HepG2 (cell line): Measurements from ENCODE around the gene CSTB. TPM values are rescaled to one million over a fixed set of nuclear protein-coding genes. Genes with fewer than 3 reads are reported as not detected.

ENCODE experiments used
- ATAC-seq: fragments of 200-7000 bp; cut with Tn5 transposase; 3 replicates; pipeline ENCODE4 v1.9.1; 2020; ENCODE audit warnings: mild to moderate bottlenecking, moderate library complexity
- BruUV-seq: library from RNA; stranded (reverse); fragments of 400-500 nt; replicated peaks from 2 replicates; lab custom pipeline; 2021; lab: Mats Ljungman, UMichigan
- CTCF ChIA-PET: fragments of 300-600 bp; formaldehyde crosslinking; extraction: SDS; loops from one replicate; lab custom pipeline; 2021; ENCODE audit warnings: low total read pairs, inconsistent platforms, low intra/inter-chr PET ratio; lab: Yijun Ruan, JAX
- POLR2A ChIA-PET: fragments of 350-600 bp; sonication (Branson Sonifier 250); formaldehyde crosslinking; loops from one replicate; lab custom pipeline; 2020; ENCODE audit warnings: antibody characterized with exemption, inconsistent platforms; lab: Yijun Ruan, JAX
- DNase-seq: peaks from one replicate; pipeline ENCODE4 v3.0.0-alpha.2; 2015; ENCODE audit warnings: low spot score
- FAIRE-seq: peaks from 3 replicates; lab custom pipeline; 2011; peaks lifted over from hg19 to GRCh38; lab: Jason Lieb, UNC
- H2AFZ ChIP-seq: one replicate; pipeline ENCODE4 v1.6.1; 2011; ENCODE audit warnings: low read length, inconsistent platforms
- H3K27ac ChIP-seq: fragments of 300-600 bp; 3 replicates; pipeline ENCODE4 v1.8.0; 2011; ENCODE audit warnings: mixed run types, mild to moderate bottlenecking, mixed read lengths, low read length, inconsistent platforms; ENCODE audit not compliant: insufficient read depth; ENCODE audit errors: extremely low read length
- H3K27me3 ChIP-seq, 2 experiments: fragments of 200-600 bp in 1 of 2; 2 replicates in 1 of 2; 3 replicates in 1 of 2; pipeline versions ENCODE4 v1.6.0 to v1.8.0; 2011; ENCODE audit warnings: low read length in 2 of 2, mild to moderate bottlenecking in 2 of 2, moderate library complexity in 2 of 2, inconsistent platforms in 1 of 2; ENCODE audit not compliant: insufficient read depth in 2 of 2, control insufficient read depth in 1 of 2
- H3K36me3 ChIP-seq, 2 experiments: fragments of 200-600 bp in 1 of 2; replicated peaks in 1 of 2; 2 replicates in 1 of 2; 3 replicates in 1 of 2; pipeline versions ENCODE4 v1.5.1 to v1.8.0; 2011; ENCODE audit warnings: low read length in 2 of 2, inconsistent platforms in 1 of 2; ENCODE audit not compliant: insufficient read depth in 2 of 2, control insufficient read depth in 1 of 2
- H3K4me1 ChIP-seq: 2 replicates; pipeline ENCODE4 v1.5.1; 2012; ENCODE audit warnings: low read length, inconsistent platforms; ENCODE audit not compliant: insufficient read depth
- H3K4me2 ChIP-seq: 2 replicates; pipeline ENCODE4 v1.6.0; 2011; ENCODE audit warnings: low read depth, low read length, inconsistent platforms
- H3K4me3 ChIP-seq, 3 experiments: fragments of 200-600 bp in 1 of 3; sonication (generic), shearing (Covaris generic) in 1 of 3; replicated peaks in 1 of 3; 2 replicates each; pipeline ENCODE4 v1.5.1; 2011 to 2016; ENCODE audit warnings: low read length in 3 of 3, inconsistent platforms in 2 of 3, low read depth in 2 of 3, mild to moderate bottlenecking in 2 of 3, control low read depth in 1 of 3, mixed read lengths in 1 of 3; ENCODE audit not compliant: insufficient read depth in 1 of 3
- H3K79me2 ChIP-seq: one replicate; pipeline ENCODE4 v1.6.1; 2011; ENCODE audit warnings: low read length, inconsistent platforms; ENCODE audit not compliant: insufficient read depth
- H3K9ac ChIP-seq: 2 replicates; pipeline ENCODE4 v1.6.0; 2011; ENCODE audit warnings: mild to moderate bottlenecking, low read depth, low read length, inconsistent platforms; ENCODE audit not compliant: insufficient read depth
- H3K9me3 ChIP-seq: 2 replicates; pipeline ENCODE4 v1.5.1; 2012; ENCODE audit warnings: mild to moderate bottlenecking, low read length
- H4K20me1 ChIP-seq: 2 replicates; pipeline ENCODE4 v1.6.0; 2011; ENCODE audit warnings: inconsistent platforms, mild to moderate bottlenecking, low read length, moderate library complexity; ENCODE audit not compliant: insufficient read depth
- HMGXB4 ChIP-seq, 2 experiments: sonication (generic) in 1 of 2; formaldehyde crosslinking in 1 of 2; IDR thresholded peaks; 2 replicates each; pipeline versions ENCODE4 v1.4.0 to v1.6.1; 2018 to 2020; ENCODE audit warnings: missing genetic modification reagents in 2 of 2, borderline replicate concordance in 1 of 2, low read depth in 1 of 2, mild to moderate bottlenecking in 1 of 2, missing biosample characterization in 1 of 2
- HNRNPL ChIP-seq: fragments of 200-400 bp; formaldehyde crosslinking; IDR thresholded peaks from 2 replicates; pipeline ENCODE4 v1.6.1; 2017; ENCODE audit warnings: mild to moderate bottlenecking, low read depth, low read length
- HNRNPLL ChIP-seq: fragments of 200-400 bp; formaldehyde crosslinking; IDR thresholded peaks from 2 replicates; pipeline ENCODE4 v1.6.1; 2017; ENCODE audit warnings: mild to moderate bottlenecking, low read depth, low read length; ENCODE audit not compliant: poor library complexity, severe bottlenecking
- JDP2 ChIP-seq: sonication (generic); formaldehyde crosslinking; IDR thresholded peaks from 2 replicates; pipeline ENCODE4 v1.8.1; 2022; ENCODE audit warnings: missing genetic modification reagents, borderline replicate concordance
- KLF12 ChIP-seq: sonication (generic); formaldehyde crosslinking; IDR thresholded peaks from 2 replicates; pipeline ENCODE4 v1.4.0; 2020; ENCODE audit warnings: missing genetic modification reagents, borderline replicate concordance
- MXD1 ChIP-seq: sonication (generic); formaldehyde crosslinking; IDR thresholded peaks from 2 replicates; pipeline ENCODE4 v1.4.0; 2020; ENCODE audit warnings: mild to moderate bottlenecking, missing genetic modification reagents
- NR1H2 ChIP-seq: sonication (generic); formaldehyde crosslinking; IDR thresholded peaks from 2 replicates; pipeline ENCODE4 v1.8.1; 2022; ENCODE audit warnings: low read depth, missing genetic modification reagents, borderline replicate concordance
- NR2F1 ChIP-seq, 2 experiments: fragments of 450-650 bp in 1 of 2; formaldehyde crosslinking in 1 of 2; IDR thresholded peaks; 2 replicates each; pipeline versions ENCODE4 v1.5.0 to v1.6.1; 2016 to 2020; ENCODE audit warnings: mild to moderate bottlenecking in 1 of 2, missing compliant biosample characterization in 1 of 2, missing genetic modification reagents in 1 of 2, moderate library complexity in 1 of 2
- SIN3A ChIP-seq: IDR thresholded peaks from 2 replicates; pipeline ENCODE4 v1.6.1; 2011; ENCODE audit warnings: low read depth, mild to moderate bottlenecking, control low read depth, low read length, borderline replicate concordance
- ZFP82 ChIP-seq: sonication (generic); formaldehyde crosslinking; IDR thresholded peaks from 2 replicates; pipeline ENCODE4 v1.5.1; 2020; ENCODE audit warnings: mild to moderate bottlenecking, missing genetic modification reagents, borderline replicate concordance
- ZFY ChIP-seq: sonication (generic); formaldehyde crosslinking; IDR thresholded peaks from 2 replicates; pipeline ENCODE4 v1.4.0; 2020; ENCODE audit warnings: missing genetic modification reagents
- ZMYM2 ChIP-seq: sonication (generic); formaldehyde crosslinking; IDR thresholded peaks from 2 replicates; pipeline ENCODE4 v1.8.0; 2022; ENCODE audit warnings: mild to moderate bottlenecking, missing genetic modification reagents
- ZNF225 ChIP-seq: sonication (generic); formaldehyde crosslinking; IDR thresholded peaks from 2 replicates; pipeline ENCODE4 v1.4.0; 2020; ENCODE audit warnings: mild to moderate bottlenecking, missing genetic modification reagents
- ZNF263 ChIP-seq: sonication (generic); formaldehyde crosslinking; IDR thresholded peaks from 2 replicates; pipeline ENCODE4 v1.4.0; 2020; ENCODE audit warnings: missing genetic modification reagents
- ZNF33B ChIP-seq: sonication (generic); formaldehyde crosslinking; IDR thresholded peaks from 2 replicates; pipeline ENCODE4 v1.5.1; 2020; ENCODE audit warnings: mild to moderate bottlenecking, missing genetic modification reagents
- ZNF629 ChIP-seq: sonication (generic); formaldehyde crosslinking; conservative IDR thresholded peaks from 2 replicates; pipeline ENCODE4 v1.5.0; 2020; ENCODE audit warnings: missing genetic modification reagents
- ZNF883 ChIP-seq: sonication (generic); formaldehyde crosslinking; IDR thresholded peaks from 2 replicates; pipeline ENCODE4 v1.5.1; 2020; ENCODE audit warnings: mild to moderate bottlenecking, missing genetic modification reagents; ENCODE audit errors: not compliant biosample characterization
- WGBS: methylation state at CpG from one replicate; pipeline ENCODE4 v1.1.6; 2017; ENCODE audit warnings: low lambda C conversion rate; 5-methylcytosine and 5-hydroxymethylcytosine counted together
- in situ Hi-C: cut with HindIII; loops from 2 replicates; pipeline ENCODE4 v1.10.0; 2017; ENCODE audit warnings: low pct_unique_long_range_greater_than_20kb; ENCODE audit not compliant: extremely low pct_ligation_motif_present
- intact Hi-C: fragments of 100-400 bp; cut with micrococcal nuclease; formaldehyde crosslinking; loops from one replicate; pipeline ENCODE4 v1.10.0; 2022; ENCODE audit not compliant: unreplicated experiment
- polyA plus RNA-seq, 8 experiments: library from polyadenylated mRNA; depleted of rRNA in 3 of 8; stranded (reverse) in 7 of 8; unstranded in 1 of 8; fragments of >200 nt; fragmentation: Illumina TruSeq in 4 of 8; extraction: Trizol in 4 of 8; gene quantifications; 2 replicates each; pipeline versions ENCODE4 v1.2.1 to v1.2.3, GENCODE V29; 2011 to 2016; ENCODE audit warnings: low read depth in 4 of 8, missing spikeins in 1 of 8, mixed read lengths in 1 of 8; ENCODE audit not compliant: insufficient read depth in 1 of 8
- total RNA-seq, 5 experiments: library from RNA; depleted of rRNA; stranded (reverse); fragments of >200 nt; fragmentation: Illumina TruSeq; extraction: Trizol; gene quantifications; 2 replicates each; pipeline ENCODE4 v1.2.3, GENCODE V29; 2016; ENCODE audit warnings: low read depth in 1 of 5
- TF ChIP-seq, protein P1 (sequence below): sonication (generic); IDR thresholded peaks from 2 replicates; pipeline ENCODE4 v1.6.1; 2016; ENCODE audit warnings: low read depth, borderline replicate concordance
- TF ChIP-seq, protein P2 (sequence below): sonication (generic); formaldehyde crosslinking; IDR thresholded peaks from 2 replicates; pipeline ENCODE4 v1.9.0; 2021; ENCODE audit warnings: missing genetic modification reagents, borderline replicate concordance

The CSTB gene
- total and polyA plus RNA-seq, 2 of the 13 experiments (the other 11 are each of a cell fraction or from before 2014, with no cell fraction given) = 11.7 to 94.1 TPM

DNA sequence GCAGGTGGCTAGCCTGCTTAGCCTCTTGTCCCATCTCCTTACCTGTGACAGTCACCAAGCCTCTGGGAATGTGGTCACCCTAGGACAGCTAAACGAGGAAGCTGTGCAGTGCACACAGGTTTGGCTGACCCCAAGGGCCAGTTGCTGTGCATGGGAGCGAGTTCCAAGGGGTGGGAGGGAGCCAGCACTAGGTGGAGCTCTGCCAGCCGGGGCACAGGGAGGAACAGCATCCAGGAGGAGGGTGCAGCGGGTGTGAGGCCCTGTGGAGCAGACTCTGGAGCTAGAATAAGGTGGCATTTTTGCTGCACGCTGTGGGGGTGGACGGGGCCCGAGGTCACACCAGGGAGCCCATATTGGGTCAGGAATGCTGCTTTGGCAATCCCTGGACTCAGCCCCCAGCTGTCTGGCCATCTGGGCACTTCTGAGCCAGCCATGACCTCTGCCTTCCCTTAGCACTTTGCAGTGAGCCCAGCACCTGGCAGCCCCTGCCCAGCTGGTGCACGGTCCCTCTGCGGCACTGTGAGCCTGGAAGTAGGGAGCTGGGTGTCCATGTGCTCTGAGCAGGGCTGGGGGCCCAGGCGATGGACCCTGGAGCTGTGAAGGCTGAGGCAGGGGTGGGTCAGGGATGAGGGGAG, 48.5 kb downstream of the CSTB start:
- H3K4me2 ChIP-seq = peak overlapping the region; percentile 96
- H3K36me3 ChIP-seq = peaks cover 5 to 15% of the 10 kb centered on the region in 2 experiments; a peak in 4 of 5 replicates
- ChIA-PET CTCF (no interaction called here), POLR2A (interaction anchor here (1.3 to 5.5 kb wide), 13 partner anchors 8 to 62 kb away, joined by 4 to 43 read pairs (median 12); partner anchors contain the start of genes PDXK and RRP1)
- H3K79me2 ChIP-seq = peaks cover 69% of the 10 kb centered on the region
- no TSS peak for BruUV-seq
- H2AFZ ChIP-seq = no peak overlapping the region
- peak overlapping the region; percentile 86 for H3K9ac ChIP-seq
- H3K27me3 ChIP-seq = no peaks in the 10 kb centered on the region; a peak in 1 of 5 replicates
- FAIRE-seq = no peak
- DNase-seq = peak; percentile 39
- no peaks in the 10 kb centered on the region for H4K20me1 ChIP-seq
- intact Hi-C loops = no loop called here
- peak overlapping the region; percentile 75 to 96 (median 82); a peak in 5 of 6 replicates for H3K4me3 ChIP-seq
- H3K27ac ChIP-seq = peak overlapping the region; percentile 93
- ATAC-seq = peak; percentile 45
- H3K9me3 ChIP-seq = no peaks in the 10 kb centered on the region
- peaks cover 59% of the 10 kb centered on the region for H3K4me1 ChIP-seq
- WGBS = 18% methylated on average over 4 of the region's 10 CpGs
- in situ Hi-C loops = no loop called here
- TF ChIP-seq SIN3A (0 out of 2 replicates have a peak, but pooled peaks have one; percentile 33), KLF12 (CRISPR knock-in tag) (no peak), ZNF883 (CRISPR knock-in tag) (no peak), ZFP82 (CRISPR knock-in tag) (no peak; the same call in 1 of the 2 replicates), ZNF263 (CRISPR knock-in tag) (peak; percentile 79), ZNF629 (0 out of 2 replicates have a peak, but pooled peaks have one; percentile 15), ZFY (CRISPR knock-in tag) (no peak), MXD1 (peak; percentile 18; the same call in 1 of the 2 replicates), ZNF225 (CRISPR knock-in tag) (no peak), ZMYM2 (peak; percentile 82; the same call in 1 of the 2 replicates), NR1H2 (CRISPR knock-in tag) (no peak), HNRNPLL (no peak), ZNF33B (CRISPR knock-in tag) (0 out of 2 replicates have a peak, but pooled peaks have one; percentile 4), HMGXB4 (CRISPR knock-in tag; IDR thresholded peaks at IDR 0.05; ENCODE audit: borderline replicate concordance in 1 of 2, low read depth in 1 of 2) (no peak; a peak in 1 of 4 replicates), NR2F1 (CRISPR knock-in tag; IDR thresholded peaks at IDR 0.05) (peak in 1 of 2 experiments; percentile 30; a peak in 1 of 4 replicates), HNRNPL (peak; percentile 77; the same call in 1 of the 2 replicates), JDP2 (CRISPR knock-in tag) (no peak)
- TF ChIP-seq, protein P1, sequence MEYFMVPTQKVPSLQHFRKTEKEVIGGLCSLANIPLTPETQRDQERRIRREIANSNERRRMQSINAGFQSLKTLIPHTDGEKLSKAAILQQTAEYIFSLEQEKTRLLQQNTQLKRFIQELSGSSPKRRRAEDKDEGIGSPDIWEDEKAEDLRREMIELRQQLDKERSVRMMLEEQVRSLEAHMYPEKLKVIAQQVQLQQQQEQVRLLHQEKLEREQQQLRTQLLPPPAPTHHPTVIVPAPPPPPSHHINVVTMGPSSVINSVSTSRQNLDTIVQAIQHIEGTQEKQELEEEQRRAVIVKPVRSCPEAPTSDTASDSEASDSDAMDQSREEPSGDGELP = peak; percentile 20; the same call in 1 of the 2 replicates
- TF ChIP-seq, protein P2, sequence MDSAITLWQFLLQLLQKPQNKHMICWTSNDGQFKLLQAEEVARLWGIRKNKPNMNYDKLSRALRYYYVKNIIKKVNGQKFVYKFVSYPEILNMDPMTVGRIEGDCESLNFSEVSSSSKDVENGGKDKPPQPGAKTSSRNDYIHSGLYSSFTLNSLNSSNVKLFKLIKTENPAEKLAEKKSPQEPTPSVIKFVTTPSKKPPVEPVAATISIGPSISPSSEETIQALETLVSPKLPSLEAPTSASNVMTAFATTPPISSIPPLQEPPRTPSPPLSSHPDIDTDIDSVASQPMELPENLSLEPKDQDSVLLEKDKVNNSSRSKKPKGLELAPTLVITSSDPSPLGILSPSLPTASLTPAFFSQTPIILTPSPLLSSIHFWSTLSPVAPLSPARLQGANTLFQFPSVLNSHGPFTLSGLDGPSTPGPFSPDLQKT (CRISPR knock-in tag) = no peak
